Renal cortical epithelial cell (primary cell): Measurements from ENCODE around the gene CCDC33. TPM values are rescaled to one million over a fixed set of nuclear protein-coding genes. Genes with fewer than 3 reads are reported as not detected.
A peak's percentile ranks its signal among the peaks of the same experiment; 100 is the strongest.
"Not testable (repeated sequence)": the region's sequence is repeated elsewhere in the genome, so short reads cannot be mapped to it uniquely, and the experiment has no call there.

Experiments
- DNase-seq: peaks from one replicate; pipeline ENCODE4 v3.0.0-alpha.2; 2011; ENCODE audit warnings: low read depth
- total RNA-seq: library from RNA; depleted of rRNA; stranded (reverse); fragments of >200 nt; gene quantifications from 2 replicates; pipeline ENCODE4 v1.2.3, GENCODE V29; 2014

The CCDC33 gene
- total RNA-seq, 1 donor from 2014 or later = not detected

DNA sequence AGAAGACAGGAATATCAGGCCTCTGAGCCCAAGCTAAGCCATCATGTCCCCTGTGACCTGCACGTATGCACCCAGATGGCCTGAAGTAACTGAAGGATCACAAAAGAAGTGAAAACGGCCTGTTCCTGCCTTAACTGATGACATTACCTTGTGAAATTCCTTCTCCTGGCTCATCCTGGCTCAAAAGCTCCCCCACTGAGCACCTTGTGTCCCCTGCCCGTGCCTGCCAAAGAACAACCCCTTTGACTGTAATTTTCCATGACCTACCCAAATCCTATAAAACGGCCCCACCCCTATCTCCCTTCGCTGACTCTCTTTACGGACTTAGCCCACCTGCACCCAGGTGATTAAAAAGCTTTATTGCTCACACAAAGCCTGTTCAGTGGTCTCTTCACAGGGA lies 123.2 kb downstream of the CCDC33 start:
- not testable (repeated sequence) for DNase-seq

DNA sequence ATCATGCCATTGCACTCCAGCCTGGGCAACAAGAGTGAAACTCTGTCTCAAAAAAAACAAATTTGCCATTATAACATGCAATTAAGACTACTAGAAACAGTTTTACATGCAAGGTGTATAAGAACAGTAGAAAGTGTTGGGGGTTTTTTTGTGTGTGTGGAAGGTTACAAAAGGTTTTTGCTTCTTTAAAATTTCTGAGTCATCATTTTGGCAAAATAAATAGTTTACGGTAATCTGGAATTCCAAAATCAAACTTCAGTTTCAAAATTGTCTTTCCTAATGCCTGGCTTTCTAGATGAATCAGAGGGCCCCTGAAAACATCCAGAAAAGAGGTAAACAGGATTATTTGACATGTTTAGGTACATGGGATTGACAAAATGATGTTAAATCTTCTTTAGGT lies 124.7 kb downstream of the CCDC33 start:
- DNase-seq = not testable (repeated sequence)

DNA sequence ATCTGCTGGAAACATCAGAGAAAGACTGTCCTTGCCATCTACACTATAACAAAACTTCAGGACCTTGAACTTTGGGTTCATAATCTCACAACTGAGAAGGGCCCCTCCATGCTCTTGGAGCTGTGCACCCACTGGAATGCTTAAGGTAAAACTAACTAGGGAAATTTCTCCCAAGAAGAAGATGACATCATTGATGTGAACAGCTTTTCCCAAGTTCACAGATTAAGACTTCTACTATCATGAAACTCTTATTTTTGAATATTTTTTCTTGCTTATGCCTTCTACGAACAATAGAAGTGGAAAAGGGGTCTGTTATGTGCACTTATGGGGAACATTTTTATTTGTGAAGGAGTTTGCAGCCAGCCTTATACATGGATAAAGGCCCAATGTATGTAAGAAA lies 126.4 kb downstream of the CCDC33 start:
- DNase-seq = no peak

DNA sequence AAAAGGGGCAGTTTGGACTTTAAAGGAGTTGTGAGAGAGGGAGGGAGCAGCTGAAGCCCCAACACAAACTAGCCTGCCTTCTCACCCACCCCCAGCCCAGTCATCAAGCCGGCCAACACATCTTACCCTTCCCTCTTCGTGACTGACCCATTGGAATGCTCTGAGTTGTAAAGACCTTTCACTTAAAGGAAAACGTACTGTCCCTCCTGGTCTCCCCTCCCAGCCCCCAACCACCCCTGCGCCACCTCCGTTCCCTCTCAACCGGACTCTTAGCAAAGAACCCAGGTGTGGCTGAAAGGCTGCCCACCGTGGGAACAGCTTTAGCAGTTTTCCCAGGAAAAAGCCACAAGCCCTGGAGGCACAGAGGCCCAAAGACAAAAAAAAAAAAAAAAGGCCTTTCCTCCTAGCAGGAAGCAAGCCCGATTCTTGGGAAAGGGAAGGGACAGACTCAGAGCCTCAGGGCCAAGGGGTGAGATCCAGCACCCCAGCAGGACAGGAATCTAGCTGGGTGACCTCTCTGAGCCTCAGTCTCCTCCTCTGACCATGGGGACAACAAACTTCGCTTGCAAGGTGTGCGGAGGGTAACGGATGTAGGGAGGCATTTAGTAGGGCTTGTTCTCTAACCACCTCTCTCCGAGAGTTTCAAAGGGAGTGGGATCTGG lies 128.9 kb downstream of the CCDC33 start:
- DNase-seq = no peak

DNA sequence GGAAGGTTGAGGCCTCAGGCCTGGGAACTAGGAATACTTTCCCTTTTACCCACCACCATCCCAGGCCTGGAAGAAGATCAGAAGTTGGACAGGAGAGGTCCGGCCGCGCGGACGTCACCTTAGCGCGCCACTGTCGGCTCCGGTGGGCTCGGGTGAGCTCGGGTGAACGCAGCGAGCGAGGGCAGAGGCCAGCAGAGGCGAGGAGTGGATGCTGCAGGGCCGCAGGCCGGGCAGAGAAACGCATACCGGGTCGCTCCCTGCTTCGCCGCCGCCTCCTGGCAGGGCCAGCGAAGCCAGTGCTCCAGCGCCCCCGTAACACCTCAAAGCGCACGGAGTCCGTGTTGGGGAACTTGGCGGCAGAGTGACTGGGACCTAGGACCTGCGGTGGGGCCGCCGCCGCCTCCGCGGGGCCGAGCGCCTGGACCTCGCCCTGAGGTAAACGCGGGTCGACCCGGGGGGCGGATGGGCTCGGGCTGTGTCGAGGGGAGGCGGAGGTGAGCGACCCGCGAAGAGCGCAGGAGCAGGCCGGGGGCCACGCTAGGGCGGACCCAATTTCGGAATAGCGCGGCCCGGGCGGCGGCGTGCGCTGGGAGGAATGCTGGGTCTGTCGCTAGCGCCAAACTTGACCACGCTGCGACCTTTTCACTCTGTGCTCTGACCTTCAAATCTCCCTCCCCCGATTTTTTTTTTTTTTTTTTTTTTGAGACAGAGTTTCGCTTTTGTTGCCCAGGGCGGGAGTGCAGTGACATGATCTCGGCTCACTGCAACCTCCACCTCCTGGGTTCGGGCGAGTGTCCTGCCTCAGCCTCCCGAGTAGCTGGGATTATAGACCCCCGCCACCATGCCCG lies 129.7 kb downstream of the CCDC33 start:
- no peak for DNase-seq

DNA sequence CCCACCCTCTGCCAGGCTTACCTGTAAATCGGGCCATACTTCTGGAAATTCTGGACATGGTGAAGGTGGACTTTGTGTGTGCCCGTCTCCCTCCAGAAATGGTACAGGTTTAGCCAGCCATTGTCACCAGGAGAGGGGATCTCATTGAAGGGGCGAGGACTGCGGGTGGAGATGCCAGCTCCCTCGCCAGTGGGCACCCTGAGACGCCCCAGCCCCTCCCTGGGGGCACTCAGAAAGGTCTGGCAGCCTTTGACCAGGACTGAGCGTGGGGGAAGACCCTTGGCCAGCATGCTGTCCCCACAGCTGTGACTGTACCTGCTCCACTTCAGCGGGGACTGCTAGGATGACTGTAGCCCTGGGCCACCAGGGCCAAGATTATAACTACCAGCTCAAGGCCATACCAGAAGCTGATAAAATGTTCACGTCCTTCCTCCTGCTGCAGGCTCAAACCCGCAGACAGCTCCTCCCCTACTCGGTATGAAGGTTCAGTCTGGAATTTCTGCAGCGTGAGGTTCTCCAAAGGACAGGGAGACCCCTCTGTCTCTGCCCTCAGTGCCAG lies 131.2 kb downstream of the CCDC33 start, which contains the start of gene CYP11A1:
Gene CYP11A1, minus strand, starts transcription at position 351 of the 559 bp plus-strand sequence. Its CDS starts 61 bp downstream, at position 290.
- DNase-seq = no peak

DNA sequence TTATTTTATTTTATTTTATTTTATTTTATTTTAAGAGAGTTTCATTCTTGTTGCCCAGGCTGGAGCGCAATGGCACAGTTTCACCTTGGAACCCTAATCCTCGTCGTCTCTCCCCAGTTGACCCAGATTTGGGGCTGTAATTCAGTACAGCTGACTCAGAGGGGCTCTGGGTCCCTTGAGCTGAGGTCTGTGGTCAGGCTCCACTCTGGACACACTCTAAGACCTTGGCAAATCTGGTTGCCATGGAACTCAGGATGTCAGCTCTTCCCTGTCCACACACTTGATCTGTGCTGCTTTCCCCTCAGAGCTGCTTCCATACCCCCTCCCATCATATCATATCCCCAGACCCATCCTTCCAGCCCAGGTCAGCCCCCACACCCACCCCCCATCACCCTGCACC lies 132.0 kb downstream of the CCDC33 start:
- no peak for DNase-seq

DNA sequence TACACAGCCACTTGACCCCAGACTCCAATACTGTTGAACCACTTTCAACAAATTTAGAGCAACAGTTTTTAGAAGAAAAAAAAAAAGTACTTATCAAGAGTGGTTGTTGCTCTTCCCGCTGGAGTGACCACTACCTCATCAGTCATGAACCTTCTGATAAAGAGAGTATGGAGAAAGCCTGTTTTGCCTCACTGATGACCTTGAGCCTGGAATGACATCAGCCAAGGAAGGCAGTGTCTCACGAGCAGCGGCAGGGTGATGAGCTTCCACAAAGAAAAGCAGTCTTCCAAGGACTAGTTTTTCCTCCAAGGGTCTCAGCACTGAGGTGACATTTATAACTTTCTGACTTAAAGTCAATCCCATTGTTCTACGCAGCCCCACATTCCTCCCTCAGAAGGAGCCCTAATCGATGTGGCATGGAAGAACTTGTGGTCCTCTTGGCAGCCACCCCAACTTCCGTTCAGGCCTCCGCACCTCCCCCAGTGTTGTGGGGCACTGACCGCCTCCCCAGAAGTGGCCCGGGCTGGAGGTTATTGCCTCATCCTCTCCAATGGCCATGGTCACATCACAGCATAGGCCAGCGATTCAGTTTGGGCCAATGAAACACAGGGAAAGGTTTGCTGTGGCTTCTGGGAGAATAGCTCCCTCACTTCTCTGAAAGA lies 133.1 kb downstream of the CCDC33 start:
- DNase-seq = no peak

DNA sequence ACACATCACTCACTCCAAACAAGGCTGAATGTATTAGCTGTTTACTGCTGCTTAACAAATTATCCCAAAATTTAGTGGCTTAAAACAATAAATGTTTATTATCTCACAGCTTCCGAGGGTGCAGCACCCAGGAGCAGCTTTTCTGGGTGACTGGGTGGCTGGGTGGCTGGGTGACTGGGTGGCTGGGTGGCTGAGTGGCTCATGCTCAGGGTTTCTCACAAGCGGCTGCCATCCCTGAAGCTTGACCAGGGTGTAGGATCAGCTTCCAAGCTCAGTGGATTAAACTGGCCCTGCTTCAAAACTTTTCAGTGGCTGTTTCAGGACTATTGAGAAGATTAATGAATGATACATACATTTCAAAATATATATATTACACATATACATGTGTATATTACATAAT lies 133.6 kb downstream of the CCDC33 start:
- DNase-seq = no peak

DNA sequence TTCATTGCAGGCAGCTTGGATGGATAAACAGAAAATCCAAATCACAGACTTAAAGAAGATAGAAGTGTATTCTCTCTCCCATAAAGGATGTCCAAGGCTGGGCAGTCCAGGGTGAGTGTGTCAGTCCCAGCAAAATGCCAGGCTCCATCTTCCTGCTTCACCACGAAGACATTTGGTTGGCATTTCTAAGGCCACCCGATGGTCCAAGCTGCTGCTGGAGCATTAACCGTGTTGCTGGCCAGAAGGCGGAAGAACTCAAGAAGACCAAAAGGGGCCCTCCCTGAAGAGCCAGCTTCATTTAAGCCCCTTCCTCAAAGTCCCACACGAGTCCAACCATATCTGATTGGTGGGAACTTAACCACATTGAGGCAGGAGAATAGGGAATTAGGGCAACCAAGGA lies 134.3 kb downstream of the CCDC33 start:
- DNase-seq = no peak

DNA sequence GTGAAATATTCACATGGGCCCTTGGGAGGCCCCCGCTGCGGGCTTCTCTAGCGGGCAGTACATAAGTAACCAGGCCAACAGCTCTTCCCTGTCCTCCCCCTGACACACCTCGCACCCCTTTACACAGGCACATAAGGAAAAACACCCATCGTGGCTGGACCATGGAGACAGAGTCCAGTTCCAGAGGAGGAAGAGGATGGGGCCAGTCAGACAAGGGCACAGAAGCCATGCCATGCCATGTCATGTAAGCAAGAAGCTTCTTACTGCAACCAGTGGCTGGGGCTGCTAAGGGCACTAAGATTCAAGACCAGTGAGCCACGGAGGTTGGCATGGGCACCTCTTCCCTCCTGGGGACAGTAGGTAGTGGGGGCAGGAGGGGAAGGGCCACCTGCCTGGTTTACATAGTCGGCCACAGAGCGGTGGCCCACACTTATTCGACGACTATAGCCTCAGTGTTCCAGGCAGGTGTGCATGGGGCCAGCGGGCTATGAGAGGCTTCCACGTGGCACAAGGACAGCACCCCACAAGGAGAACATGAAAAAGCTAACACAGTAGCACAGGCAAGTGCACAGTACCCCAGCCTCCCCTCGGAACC lies 137.0 kb downstream of the CCDC33 start:
- DNase-seq = no peak

DNA sequence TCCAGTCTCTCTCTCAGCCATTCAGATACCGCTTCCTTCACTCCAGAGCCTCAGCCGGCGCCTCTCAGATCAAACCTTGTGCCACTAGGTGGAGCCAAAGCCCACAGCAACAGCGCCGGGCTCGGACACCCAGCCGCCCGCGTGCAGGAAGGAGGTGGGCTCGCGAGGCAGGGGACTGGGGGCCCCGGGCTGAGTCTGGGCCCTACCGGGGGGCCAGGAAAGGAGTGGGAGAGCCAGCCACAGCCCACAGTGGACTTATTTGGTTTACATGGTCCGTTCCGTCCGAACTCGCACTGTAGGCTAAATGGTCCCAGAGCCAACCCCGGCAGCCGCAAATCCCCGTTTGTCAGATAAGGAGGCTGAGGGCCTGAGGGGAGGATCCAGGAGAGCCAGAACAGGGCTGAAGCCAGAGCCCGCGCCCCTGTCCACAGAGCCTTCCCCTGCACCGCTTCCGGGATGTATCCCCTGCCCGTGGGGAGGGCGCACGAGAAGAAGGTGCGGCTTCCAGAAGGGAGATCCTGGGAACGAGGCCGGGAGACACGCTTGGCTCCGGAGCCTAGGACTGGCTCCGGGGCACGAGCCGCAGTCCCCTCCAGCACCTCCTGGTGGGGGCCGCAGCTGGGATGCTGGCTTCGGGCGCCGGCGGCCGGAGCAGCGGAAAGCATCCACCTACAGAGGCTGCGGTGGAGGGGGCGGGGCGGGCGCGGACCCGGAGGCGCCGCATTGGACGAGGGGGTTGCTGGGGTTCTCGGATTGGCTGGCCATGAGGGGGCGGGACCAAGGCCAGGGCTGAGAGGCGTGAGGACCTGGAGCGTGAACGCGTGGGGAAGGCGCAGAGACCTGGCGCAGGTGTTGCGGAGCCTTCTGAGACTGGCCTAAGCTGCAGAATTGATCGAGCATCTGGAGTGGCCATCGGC lies 137.9 kb downstream of the CCDC33 start:
- DNase-seq = peak; percentile 61

DNA sequence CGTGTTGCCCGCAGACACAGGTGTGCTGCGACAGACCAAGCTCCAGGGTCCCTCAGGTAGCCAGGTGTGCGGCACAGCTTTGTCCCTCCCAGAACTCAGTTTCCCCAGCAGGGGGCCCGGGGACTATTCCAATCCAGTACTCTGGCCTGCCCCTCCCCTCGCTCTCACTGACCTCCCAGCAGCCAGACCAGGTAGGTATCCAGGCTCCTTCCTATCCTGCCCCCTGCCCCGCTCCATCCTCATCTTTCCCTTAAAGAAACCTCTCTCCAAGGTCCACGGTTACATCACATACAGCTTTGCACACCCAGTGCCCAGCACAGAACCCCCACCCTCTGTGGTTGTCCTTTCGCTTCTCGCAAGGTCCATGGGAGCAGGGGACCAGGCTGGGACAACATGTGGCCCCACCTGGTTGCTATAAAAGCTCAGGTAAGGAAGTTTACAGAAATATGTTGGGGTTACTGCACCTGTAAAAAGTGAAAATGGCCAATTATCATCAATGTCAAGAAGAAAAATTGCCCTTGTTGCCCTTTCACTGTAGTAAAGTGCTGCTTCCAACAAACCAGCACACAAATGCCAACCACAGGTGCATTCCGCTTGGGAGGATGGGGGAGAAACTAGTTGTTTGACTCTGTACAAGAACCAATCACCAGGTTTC lies 138.6 kb downstream of the CCDC33 start:
- DNase-seq = no peak

DNA sequence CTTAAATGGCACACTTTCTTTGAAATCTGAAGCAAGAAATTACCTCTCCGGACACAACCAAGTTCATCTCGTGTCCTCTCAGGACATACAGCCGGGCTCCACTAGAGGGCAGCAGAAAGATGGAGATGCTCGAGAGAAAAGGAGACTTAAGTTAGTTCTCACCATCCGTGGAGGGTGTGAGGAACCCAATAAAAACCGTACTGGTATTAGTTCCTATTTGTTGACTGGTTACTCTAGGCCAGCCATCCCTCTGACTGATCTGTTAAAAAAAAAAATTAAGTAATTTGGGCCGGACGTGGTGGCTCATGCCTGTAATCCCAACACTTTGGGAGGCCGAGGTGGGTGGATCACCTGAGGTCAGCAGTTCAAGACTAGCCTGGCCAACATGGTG lies 139.2 kb downstream of the CCDC33 start:
- DNase-seq = peak; percentile 73

DNA sequence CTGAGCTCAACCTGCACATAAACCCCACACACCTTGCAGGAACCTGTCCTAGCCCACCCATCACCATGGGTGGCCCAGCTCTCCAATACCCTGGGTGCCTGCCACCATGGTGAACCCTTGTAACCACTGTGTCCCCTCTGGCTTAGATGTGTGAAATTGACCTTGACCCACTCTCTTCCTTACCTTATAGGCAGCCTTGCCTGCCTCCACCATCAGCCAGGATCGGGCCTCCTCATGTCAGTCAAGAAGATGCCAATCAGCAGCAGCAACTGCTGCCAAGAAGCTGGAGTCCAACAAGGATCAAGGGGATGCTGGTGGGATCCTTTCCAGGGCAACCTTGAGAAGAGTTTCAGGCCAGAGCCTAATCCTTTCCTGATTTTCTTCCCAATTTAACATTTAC lies 140.1 kb downstream of the CCDC33 start:
- no peak for DNase-seq

DNA sequence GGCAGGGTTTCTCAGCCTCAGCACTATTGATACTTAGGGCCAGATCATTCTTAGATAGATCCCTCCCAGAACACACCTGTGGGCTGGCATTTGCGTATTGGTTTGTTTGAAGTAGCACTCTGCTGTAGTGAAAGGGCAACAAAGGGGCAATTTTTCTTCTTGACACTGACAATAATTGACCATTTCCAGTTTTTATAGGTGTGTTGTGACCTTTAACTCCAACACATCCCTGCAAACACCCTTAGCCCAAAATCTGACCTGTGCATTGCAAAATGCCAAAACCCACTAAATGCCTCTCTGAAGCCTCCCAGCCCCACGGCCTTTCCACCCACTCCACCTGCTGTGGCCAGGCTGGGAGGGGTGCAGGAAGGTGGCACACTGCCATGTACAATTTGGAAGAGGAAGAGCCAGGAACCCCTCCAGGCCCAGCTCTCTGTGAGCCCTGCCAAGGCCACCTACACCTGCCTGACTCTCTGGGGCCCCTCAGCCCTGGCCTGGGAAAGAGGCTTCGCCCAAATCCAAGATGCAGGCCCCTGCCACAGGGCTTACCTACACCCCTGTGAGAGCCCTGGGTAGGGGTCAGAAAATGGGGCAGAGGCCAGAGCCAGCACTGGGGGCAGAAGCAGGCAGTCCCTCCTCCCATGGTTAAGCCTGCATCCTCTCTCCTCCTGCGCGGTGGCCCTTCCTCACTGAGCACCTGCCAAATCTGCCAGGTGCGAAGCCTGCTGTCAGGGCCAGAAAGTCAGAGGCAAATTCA lies 140.9 kb downstream of the CCDC33 start:
- DNase-seq = no peak

DNA sequence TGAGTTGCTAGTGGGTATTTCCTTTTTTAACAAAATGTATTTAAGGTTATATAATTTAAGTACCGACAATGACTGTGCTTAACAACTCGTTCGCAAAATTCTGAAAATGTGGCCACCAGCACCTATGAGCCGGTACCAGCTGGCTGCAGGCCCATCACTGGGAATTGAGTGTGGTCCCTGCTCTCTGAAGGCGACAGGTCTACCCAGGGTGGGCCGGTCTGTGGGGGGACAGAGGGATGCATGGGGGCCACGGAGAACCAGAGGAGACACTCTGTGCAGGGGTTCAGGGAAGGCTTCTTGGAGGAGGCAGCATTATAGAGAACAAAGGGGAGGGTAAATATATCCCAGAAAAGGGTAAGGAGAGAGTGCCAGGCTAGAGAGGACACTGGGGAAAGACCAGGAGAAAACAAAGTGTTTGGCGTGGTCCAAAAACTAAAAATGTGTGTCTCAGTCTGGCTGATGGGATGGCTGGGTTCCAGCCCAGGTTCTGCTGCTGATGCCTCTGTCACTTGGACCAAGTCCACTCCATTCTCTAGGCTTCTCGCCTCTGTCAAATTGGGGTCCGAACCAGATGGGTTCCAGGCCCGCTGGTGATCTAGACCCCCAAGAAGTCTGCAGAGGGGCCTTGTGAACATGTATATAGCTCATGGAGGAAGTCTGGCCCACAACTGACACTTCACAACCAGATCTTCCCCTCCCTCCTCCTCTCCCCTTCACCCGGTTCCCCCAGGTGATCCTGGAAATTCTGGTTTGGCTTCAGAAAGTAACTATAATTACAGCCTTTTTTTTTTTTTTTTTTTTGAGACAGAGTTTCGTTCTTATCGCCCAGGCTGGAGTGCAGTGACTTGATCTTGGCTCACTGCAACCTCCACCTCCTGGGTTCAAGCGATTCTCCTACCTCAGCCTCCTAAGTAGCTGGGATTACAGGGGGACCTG lies 142.0 kb downstream of the CCDC33 start:
- DNase-seq = no peak

DNA sequence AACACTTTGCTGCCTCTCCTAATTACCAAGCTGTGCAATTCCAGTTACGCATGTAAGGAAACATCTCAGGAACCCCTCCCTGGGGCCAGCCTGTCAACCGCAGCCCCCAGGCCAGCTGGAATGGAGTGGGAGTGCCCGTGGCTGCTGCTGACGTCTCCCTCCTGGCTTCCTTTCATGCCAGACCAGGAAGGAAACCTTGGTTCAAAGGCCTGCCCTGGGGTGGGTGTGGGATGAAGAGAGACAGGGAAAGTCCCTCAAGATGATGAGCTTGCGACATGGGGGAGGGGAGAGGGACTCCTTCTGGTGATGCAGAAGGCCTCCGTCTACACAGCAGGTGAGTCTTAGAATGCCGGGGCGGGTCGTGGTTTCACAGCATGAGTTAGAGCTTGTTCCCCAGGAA lies 142.7 kb downstream of the CCDC33 start:
- DNase-seq = peak; percentile 56
